ENCODE results near the gene HAGH.

The HAGH gene

DNA sequence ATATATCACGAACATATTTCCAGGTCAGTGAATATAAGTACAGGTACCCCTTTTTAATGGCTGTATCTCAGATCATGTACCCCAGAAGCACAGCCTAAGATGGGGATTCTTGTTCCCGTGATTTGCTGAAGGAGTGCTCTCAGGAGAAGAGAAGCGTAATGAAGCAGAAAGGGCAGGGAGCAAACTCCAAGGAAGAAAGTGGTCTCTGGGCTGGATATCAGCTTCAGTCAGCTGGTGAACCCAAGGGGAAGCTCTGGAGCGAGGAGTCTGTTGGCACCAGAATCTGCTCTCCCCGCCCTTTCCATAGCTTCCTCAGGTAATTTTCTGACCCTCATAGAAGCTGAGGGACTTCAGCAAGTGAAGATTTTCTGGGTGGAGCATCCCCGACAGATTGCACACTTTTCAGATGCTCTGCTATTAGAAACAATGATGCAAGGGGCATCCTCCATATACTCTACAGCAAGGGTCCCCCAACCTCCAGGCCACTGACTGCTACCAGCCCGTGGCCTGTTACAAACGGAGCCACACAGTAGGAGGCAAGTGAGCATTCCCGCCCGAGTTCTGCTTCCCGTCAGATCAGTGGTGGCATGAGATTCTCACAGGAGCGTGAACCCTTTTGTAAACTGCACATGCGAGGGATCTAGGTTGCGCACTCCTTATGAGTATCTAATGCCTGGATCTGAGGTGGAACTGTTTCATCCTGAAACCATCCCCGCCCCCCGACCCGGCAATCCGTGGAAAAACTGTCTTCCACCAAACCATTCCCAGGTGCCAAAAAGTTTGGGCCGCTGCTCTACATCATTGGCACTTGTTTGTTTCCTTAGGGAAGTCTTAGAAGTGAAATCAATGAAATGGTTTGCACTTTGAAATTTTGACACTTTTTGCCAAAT, 4.8 kb upstream of the HAGH start:
- no peak for DNase-seq

DNA sequence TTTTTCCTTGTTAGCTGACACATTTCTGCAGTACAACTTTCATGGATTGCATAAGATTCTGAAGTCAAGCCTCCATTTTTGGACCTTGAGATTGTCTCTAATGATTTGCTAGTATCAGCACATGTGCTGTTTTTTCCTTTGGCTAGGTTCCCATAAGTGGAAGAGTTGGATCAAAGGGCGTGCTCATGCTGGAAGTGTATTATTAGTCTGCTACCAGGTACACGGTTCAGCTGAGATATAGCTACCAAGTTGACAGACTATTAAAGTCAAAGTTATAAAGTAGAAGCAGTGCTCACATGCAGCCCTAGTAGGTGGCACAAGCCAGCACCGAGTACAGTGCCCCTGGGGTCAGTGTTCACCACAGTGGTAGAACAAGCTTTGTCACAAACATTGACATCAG, 3.6 kb upstream of the HAGH start:
- no peak for DNase-seq

DNA sequence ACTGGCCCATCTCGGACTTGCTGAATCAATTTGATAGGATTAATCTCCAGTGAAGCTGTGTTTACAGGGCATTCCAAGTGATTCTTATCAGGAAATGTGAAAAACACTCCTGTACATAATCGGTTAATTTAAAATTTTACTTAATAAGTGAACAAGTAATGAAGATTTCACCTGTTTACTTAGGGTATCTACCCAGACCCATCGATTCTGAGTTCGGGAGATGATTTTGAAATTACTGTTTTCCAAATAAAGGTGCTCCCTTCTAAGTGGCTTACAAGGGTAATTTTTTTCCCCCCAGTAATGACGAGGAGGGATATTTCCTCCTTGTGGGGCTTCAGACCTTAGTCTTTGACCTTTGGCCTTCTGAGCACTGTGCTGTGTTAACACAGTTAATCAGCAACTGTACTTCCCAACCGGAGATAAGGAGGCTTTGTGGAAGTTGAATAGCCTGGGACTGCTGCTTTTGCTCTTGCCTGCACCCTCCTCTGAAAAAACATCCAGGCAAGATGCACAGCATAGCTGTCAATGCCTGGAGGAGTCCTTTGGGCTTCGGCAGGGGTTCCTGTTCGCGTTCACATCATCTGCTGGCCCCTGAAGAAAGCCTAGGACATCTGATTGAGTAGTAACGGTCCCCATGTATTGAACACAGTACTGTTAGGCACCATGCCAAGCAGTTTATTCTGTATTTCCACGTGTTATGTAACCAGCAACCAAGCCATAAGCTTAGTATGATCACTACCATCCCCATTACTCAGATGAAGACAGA, 2.2 kb upstream of the HAGH start:
- DNase-seq = no peak

DNA sequence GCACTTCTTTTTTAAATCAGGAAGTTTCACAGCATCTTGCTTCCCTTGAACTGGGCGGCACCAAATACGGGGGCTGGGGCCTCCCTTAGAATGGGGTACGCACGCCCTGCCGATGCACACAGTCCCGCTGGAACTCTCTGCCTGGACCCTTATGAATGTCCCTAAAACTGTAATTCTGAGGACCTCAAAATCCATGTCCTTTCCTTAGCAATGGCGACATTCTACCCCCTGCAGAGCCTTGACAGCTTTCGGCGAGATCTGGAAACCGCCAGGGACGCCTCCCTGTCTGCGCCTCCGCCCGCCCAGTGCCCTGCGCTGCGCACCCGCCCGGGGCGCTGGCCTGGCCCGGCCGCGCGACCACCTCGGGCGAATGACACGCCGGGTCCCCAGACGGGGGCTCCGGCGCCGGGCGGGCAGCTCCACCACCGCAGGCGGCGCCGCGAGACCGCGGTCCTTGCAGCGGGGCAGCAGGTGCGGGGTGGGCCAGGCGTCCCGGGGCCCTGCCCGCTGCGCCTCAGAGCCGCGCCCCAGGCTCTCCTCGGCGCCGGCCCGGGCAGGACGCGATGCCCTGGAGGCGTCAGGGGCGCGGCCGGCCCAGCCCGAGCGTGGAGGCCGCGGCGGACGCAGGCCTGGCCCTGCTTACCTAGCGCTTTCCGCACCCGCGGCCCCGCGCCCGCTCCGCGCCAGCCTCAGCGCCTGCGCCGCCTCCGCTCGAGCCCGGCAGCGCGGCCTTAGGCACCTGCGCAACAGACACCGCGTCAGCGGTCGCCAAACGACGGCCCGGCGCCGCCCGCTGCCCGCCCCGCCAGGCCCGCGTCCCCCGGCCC, 548 bp downstream of the HAGH start:
- DNase-seq = no peak

DNA sequence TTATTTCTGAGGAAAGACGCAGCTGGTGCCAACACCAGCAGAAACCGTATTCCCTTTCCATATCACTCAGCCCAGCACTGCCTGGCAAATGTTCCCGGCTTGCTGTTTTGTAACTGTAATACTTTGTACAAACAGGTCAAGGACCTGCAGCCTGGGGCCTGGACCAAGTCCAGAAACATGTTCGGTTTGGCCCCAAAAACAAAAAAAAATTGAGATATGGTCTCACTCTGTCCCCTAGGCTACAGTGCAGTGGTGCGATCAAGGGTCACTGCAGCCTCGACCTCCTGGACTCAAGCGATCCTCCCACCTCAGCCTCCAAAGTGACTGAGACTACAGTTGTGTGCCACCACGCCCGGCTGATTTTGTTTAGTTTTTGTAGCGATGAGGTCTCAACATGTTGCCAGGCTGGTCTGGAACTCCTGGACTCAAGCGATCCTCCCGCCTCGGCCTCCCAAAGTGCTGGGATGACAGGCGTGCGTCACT, 1.2 kb downstream of the HAGH start:
- no peak for DNase-seq

DNA sequence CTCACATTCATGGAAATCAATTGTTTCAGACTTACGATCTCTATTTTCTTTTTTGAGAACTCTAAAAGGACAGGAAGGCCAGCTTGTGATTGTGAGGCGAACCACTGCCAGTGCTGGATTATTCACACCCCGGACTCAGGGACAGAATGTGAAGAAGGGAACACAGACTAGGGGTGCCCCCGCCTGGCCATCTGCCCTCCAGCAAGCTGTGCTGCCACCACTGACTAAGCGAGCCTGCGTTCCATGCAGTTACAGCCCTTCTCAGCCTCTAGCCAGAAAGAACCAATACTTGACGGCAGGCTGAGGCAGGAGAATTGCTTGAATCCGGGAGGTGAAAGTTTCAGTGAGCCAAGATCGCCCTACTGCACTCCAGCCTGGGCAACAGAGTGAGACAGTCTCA, 2.8 kb downstream of the HAGH start:
- DNase-seq = peak; percentile 69

DNA sequence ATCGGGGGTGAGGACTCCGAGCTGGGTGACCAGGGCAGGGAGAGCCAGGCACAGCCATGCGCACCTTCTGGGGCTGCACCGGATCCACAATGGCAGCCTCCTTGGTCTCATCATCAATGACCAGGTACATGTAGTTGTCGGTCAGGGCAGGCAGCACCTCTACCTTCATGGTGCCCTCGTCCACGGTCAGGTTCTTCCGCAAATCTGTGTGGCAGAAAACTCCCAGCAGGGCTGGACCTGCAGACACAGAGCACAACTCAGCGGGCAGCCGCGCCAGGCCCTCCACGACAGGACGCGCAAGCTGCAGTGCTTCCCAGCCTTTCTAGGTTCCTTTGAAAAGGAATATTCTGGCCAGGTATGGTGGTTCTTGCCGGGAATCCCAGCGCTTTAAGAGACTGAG, 3.8 kb downstream of the HAGH start:
- DNase-seq = no peak

DNA sequence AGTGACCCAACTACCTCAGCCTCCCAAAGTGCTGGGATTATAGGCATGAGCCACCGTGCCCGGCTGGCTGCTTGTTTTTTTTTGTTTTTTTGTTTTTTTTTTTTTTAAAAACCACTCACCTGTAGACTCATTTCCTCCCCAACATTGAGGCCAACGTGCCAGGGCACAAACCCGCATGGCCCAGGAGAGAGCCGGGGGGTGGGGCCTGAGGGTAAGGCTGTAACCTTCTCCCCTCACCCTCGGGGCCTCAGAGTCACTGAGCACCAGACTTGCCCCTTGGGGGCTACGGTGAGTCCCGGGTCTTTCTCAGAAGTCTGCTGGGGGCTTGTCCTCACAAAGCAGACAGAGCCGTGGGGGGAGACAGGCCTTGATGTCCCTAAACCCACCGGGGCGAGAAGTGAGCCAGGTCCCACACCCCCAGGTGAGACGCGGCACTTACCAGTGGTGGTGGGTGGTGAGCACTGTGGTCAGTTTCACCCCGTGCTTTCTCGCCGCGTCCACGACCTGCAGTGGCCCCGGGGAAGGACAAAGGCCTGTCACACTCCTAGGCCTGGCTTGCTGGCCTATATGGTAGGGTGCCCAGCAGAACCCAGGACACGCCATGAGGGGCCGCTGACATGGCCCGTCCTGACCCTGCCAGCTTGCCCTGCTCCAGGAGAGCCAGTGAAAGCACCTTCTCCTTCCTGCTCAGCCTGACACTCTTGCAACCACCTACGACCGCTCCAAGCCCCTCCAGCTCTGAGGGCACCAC, 4.6 kb downstream of the HAGH start:
- DNase-seq = no peak

DNA sequence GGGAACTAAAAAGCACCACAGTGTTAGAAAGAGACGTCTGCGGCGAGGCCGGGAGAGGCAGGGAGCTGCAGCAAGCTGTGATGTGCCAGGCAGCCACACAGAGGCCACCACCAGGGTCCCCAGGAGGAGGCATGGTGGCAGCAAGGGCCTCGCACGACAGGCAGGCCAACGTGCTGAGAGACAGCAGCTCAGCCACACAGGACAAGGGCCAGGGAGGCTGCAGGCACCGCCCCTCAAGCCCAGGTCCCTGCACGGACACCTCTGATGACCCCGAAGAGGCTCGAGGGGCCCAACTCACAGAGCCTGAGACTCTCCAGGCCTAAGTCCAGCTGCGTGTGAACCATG, 5.7 kb downstream of the HAGH start:
- DNase-seq = no peak

DNA sequence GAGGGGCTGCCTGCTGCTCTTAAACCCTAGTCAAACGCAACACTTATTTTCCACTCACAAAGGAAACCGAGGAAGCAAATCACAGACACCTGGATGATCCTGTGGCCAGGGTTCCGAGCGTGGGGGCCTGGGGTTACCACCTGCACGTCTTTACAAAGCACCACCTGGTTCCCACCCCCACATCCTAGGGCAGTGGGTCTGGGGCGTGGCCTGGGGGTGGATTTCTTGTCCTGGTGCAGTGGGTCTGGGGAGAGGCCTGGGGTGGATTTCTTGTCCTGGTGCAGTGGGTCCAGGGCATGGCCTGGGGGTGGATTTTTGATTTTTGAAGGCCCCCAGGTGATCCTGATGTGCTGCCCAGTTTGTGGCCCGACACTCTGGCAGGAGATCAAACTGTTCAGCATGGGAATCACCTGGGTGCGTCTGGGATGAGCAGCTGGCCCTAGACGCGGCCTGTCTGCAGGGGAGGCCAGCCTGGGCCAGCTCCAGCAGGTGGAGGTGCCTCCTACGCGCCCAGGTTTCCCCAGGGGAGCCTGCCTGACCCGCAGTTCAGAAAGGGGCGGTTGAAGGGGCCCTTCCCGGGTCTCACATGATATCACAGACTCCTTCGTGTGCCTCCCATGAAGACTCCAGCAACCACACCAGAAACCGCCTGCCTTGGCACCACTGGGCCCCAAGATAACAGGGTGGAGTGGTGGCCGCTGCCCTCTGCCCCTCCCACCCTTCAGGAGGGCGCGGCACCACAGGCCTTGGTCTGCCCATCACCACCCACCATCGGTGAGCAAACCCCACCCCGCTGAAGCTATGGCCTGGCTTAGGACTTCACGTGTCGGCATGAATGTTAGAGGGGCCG, 6.3 kb downstream of the HAGH start:
- DNase-seq = no peak

DNA sequence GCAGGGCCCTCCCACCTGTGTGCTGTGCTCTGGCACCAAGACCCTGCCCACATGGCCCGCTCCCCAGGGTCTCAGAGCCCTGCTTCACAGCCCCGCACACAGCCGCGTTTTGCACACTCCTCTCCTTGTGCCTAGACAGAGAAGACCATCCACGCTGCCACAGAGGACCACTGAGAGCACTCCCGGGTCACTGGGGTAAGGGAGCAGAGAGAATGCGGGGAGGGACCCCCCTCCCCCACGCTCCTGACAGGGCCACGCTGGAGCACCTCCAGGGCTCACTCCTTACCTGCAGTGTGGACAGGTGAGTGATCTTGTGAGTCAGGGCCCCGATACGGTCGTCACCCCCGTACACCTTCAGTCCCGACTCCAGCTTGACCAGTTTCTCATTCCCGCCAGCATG, 7.0 kb downstream of the HAGH start:
- no peak for DNase-seq

DNA sequence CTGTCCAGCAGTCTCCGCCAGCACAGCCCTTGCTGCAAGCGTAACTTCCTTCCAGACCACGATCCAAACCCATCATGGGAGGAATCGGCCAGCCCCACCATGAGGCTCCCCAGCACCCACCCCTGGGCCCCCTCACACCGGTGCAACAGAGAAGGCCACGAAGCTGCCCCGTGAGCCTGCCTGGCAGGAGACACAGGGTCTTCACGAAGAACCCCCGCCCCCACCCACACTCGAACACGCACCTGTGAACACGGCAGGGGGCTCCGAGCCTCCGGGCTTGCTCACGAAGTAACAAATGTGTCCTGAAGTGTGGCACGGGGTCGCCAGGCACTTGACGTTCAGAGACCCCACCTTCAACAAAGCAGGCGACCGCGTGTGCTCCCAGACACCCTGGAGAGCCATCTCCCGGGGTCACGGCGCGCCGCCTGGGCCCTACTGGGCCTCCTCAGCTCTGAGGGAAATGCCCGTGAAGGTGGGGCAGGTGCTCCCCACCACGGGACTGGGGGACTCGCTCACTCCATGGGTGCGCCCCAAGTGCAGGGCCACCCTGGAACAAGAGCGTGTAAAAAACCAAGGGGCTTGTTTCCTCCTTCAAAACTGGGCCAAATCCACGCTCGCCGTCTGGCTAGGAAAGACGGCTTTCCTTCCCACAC, 7.6 kb downstream of the HAGH start:
- DNase-seq = no peak

DNA sequence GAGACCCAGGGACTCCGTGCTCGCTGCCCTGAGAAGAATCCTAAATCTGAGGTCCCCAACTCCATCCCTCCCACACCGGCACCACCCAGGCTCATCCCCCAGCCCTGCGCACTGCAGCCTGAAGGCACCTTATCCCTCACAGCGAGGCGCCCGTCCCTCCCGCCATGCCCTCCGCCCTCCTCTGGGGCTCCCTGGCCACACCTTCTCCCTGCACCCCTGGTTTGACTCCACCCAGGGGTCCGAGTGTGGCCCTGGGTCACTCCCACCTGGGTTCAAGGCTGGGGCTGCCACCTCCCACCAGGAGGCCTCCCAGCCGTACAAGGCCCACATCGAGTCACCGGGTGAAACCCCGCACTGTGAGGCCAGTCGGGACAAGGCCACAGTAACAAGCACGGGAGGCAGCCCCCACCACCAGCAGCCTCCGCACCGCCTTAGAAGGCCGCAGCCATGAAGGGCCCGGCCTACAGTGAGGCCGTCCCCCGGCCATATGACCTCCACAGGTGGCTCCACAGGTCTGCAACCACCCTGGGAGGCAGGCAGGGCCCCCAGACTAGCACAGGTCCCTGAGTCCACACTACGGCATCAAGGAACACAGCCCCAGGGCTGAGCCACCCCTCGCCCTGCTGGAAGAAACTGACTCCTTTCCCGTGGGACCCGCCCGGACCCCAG, 8.3 kb downstream of the HAGH start:
- DNase-seq = no peak

DNA sequence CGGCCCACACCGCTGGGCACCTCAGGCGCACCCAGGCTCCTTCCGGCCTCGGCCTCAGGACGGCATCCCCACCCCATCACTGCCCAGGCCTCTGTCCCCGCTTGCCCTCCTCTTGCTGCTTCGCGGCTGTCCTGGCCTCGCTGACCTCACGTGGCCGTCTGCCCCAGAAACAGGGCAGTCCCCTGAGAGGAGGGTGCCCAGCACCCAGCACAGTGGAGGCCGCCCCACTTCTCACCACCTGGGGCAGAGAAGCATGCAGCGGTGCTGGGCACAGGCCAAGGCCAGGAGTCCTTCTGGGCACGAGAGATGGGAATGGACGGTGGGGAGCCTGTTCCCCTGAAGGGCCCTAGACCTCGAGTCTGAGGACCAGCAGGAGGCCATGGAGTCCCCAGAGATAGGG, 8.9 kb downstream of the HAGH start:
- no peak for DNase-seq

DNA sequence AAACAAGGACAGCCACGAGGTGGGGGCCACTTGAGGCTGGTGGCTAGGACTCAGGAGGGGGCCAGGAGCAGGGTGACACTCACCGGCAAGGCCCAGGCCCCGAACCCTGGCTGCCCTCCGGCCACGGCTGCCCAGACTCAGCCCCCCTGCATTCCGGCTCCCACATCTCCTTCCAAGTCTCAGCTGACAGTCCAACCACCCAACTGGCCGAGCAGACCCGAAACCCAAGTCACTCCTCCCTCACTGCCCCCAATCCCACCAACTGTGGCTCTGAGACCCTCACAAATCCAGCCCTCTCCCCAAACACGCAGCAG, 9.4 kb downstream of the HAGH start:
- DNase-seq = no peak

DNA sequence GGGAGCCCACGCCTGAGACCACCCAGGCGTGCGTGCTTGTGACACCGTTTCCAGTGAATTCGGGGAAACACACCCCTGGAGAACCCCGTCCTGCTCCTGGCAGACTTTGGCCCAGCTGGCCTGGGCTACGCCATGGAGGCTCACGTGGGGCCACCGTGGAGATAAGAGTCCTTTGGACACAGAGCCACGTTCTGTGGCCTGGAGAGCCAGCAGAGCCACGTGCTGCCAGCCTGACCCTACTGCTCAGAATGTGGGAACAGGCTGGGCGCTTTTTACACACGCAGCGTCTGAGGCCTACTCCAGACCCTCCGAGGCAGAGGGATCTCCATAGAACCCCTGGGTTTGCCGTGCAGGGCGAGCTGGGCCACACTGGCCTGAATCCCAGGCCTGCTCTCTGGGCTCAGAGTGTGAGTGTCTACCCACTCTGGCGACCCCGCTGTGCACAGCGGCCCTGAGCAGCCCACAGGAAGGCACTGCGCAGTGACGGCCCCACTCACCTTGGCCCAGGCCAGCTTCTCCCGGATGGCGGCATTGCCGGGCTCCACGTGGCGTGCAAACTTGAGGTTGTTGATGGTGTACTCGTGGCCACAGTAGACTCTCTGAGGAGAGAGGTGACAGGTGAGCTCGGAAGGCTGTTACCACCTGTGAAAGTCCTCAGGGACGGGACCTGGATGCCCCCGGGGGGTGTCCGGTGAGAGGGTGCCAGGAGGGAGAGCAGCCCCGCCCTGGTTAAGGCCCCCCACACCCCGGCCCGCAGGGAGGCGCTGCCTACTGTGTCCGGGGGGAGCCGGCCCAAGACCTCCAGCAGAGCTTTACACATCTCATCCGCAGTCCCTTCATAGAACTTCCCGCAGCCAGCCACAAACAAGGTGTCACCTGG, 10.0 kb downstream of the HAGH start:
- no peak for DNase-seq

DNA sequence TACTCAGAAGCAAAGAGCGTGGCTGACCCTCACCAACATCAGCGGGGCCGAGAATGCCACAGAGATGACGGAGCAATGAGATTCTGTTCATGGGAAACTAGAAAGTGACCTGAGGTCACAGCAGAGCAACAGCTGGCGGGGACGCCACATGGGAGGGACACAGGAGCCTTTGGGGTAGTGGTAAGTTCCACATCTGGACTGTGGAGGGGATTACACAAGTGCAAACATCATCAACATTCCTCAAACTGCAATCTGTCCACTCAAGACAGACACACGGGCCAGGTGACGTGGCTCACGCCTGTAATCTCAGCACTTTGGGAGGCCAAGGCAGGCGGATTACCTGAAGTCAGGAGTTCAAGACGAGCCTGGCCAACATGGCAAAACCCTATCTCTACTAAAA, 11.2 kb downstream of the HAGH start:
- DNase-seq = no peak

DNA sequence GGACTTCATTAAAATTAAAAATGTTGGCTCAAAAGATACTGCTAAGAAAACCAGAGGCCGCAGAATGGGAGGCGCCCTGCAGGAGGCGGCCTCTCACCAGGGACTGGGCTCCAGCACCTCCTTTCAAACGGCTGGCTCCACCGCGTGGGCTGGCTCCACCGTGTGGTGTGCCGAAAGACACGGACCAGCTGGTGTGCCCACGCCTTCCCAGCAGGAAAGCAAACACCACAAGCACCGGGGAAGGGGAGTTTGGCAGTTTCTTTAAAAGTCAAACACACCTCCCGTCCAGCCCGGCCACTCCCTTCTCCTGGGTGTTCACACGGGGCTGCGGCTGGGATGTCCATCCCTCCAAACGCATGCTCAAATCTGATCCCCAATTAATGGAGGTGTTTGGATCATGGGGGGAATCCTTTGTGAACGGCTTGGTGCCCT, 13.9 kb downstream of the HAGH start:
- DNase-seq = peak; percentile 79

DNA sequence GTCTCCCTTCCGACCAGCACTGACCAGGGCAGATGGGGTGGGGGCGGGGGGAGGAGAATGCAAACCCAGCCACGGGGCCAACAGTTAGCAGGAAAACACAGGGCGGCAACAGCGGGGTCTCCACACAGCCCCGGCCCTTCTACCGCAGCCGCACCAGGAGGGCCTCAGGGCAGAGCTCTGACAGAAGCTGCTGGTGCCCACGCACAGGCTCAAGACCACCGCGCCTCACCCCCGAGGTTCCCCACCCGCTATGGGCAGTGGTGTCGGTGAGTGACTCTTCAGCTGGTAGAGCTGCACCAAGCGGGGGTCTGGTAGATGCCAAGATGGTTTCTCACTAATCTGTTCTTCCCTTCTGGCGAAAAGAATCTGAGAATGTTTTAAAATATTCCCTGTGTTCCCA, 16.1 kb downstream of the HAGH start:
- no peak for DNase-seq

DNA sequence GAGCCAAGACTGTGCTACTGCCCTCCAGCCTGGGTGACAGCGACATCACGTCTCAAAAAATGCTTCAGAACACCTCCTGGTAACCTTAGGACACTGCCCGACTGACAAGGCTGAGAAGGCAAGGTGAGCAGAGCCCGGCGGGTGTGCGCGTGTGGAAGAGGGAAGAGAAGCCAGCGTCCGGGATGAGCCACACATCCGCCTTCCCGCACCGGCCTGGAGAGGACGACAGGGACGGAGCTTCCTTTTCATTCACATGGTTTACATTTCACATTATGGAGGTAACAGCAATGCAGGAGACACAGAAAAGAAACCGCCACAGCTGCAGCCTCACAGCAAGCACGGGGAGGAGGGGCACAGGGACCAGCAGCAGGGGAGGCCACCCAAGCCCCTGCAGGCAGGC, 16.5 kb downstream of the HAGH start:
- no peak for DNase-seq

Measured in islet precursor cell (in vitro differentiated cells).